Astrocyte (in vitro differentiated cells and primary cell): ENCODE results near the gene PCCA. TPM values are rescaled to one million over a fixed set of nuclear protein-coding genes. Genes with fewer than 3 reads are reported as not detected.

Experiments
- DNase-seq: peaks from one replicate; pipeline ENCODE4 v3.0.0-alpha.2; 2010; ENCODE audit warnings: low read depth
- FAIRE-seq: peaks from 2 replicates; lab custom pipeline; 2011; peaks lifted over from hg19 to GRCh38; lab: Jason Lieb, UNC
- H2AFZ ChIP-seq: 2 replicates; pipeline ENCODE4 v1.6.0; 2012; ENCODE audit warnings: low read depth, low read length, inconsistent platforms
- H3K27ac ChIP-seq: 2 replicates; pipeline ENCODE4 v1.5.1; 2011; ENCODE audit warnings: low read depth, low read length, inconsistent platforms
- H3K27me3 ChIP-seq: 2 replicates; pipeline ENCODE4 v1.6.0; 2011; ENCODE audit warnings: low read length, inconsistent platforms; ENCODE audit not compliant: insufficient read depth
- H3K36me3 ChIP-seq: 2 replicates; pipeline ENCODE4 v1.5.1; 2011; ENCODE audit warnings: low read length, inconsistent platforms; ENCODE audit not compliant: insufficient read depth
- H3K4me1 ChIP-seq: 2 replicates; pipeline ENCODE4 v1.5.1; 2011; ENCODE audit warnings: low read length, inconsistent platforms; ENCODE audit not compliant: insufficient read depth
- H3K4me2 ChIP-seq: 2 replicates; pipeline ENCODE4 v1.6.0; 2012; ENCODE audit warnings: low read length, inconsistent platforms
- H3K4me3 ChIP-seq: 2 replicates; pipeline ENCODE4 v1.5.1; 2011; ENCODE audit warnings: low read depth, mild to moderate bottlenecking, low read length, inconsistent platforms; ENCODE audit not compliant: insufficient read depth
- H3K79me2 ChIP-seq: 2 replicates; pipeline ENCODE4 v1.6.0; 2012; ENCODE audit warnings: mild to moderate bottlenecking, low read length, inconsistent platforms; ENCODE audit not compliant: insufficient read depth
- H3K9ac ChIP-seq: 2 replicates; pipeline ENCODE4 v1.6.0; 2012; ENCODE audit warnings: mild to moderate bottlenecking, low read length, inconsistent platforms
- H3K9me3 ChIP-seq: 2 replicates; pipeline ENCODE4 v1.5.1; 2012; ENCODE audit warnings: low read depth, mild to moderate bottlenecking, low read length, inconsistent platforms; ENCODE audit not compliant: insufficient read depth
- H4K20me1 ChIP-seq: 2 replicates; pipeline ENCODE4 v1.6.0; 2012; ENCODE audit warnings: low read length, inconsistent platforms; ENCODE audit not compliant: insufficient read depth
- H3K27ac Mint-ChIP-seq: one replicate; pipeline ENCODE4 v1.8.0; 2021; ENCODE audit warnings: mild to moderate bottlenecking, mixed read lengths; ENCODE audit not compliant: unreplicated experiment
- H3K27me3 Mint-ChIP-seq: one replicate; pipeline ENCODE4 v1.8.0; 2021; ENCODE audit warnings: low read depth, mixed read lengths; ENCODE audit not compliant: unreplicated experiment
- H3K36me3 Mint-ChIP-seq: one replicate; pipeline ENCODE4 v1.8.0; 2021; ENCODE audit warnings: low read depth, mixed read lengths; ENCODE audit not compliant: unreplicated experiment
- H3K4me1 Mint-ChIP-seq: one replicate; pipeline ENCODE4 v1.8.0; 2021; ENCODE audit warnings: low read depth, mixed read lengths; ENCODE audit not compliant: unreplicated experiment
- H3K4me3 Mint-ChIP-seq: one replicate; pipeline ENCODE4 v1.8.0; 2021; ENCODE audit warnings: mild to moderate bottlenecking, moderate library complexity, mixed read lengths; ENCODE audit not compliant: unreplicated experiment
- H3K9me3 Mint-ChIP-seq: one replicate; pipeline ENCODE4 v1.8.0; 2021; ENCODE audit warnings: mild to moderate bottlenecking, mixed read lengths; ENCODE audit not compliant: unreplicated experiment
- CTCF ChIP-seq: IDR thresholded peaks from 2 replicates; pipeline ENCODE4 v1.5.1; 2011; ENCODE audit warnings: low read depth, mild to moderate bottlenecking, inconsistent platforms, low read length, moderate library complexity; ENCODE audit not compliant: insufficient read depth
- EZH2 ChIP-seq: IDR thresholded peaks from 2 replicates; pipeline ENCODE4 v1.6.1; 2012; ENCODE audit warnings: mild to moderate bottlenecking, low read length, inconsistent platforms; ENCODE audit not compliant: insufficient read depth
- total RNA-seq: library from RNA; stranded (reverse); gene quantifications from 2 replicates; pipeline ENCODE4 v1.2.1, GENCODE V29; 2021

The PCCA gene
- total RNA-seq, 1 donor from 2014 or later = 13.9 TPM

- H3K4me2 ChIP-seq = no peak overlapping the region
- H3K27me3 ChIP-seq = no peaks in the 10 kb centered on the region
- Mint-ChIP-seq H3K27me3 (no peaks in the 10 kb centered on the region), H3K36me3 (peaks cover 4% of the 10 kb centered on the region), H3K4me1 (peaks cover 2% of the 10 kb centered on the region), H3K9me3 (peaks cover 2% of the 10 kb centered on the region), H3K4me3 (no peak overlapping the region), H3K27ac (no peak overlapping the region)
- FAIRE-seq (no peak), DNase-seq (no peak)
- H3K27ac ChIP-seq = no peak overlapping the region
- peaks cover 7% of the 10 kb centered on the region for H4K20me1 ChIP-seq
- H3K4me1 ChIP-seq = no peaks in the 10 kb centered on the region
- no peak overlapping the region for H3K4me3 ChIP-seq
- no peak overlapping the region for H2AFZ ChIP-seq
- no peak for TF ChIP-seq CTCF
- TF ChIP-seq EZH2 = no peak
- no peak overlapping the region for H3K9ac ChIP-seq
- H3K36me3 ChIP-seq = no peaks in the 10 kb centered on the region
- H3K79me2 ChIP-seq = no peaks in the 10 kb centered on the region
- no peaks in the 10 kb centered on the region for H3K9me3 ChIP-seq
Measured at GRCh38 chr13:100197116-100197515, 108.2 kb downstream of the PCCA start.

- Mint-ChIP-seq H3K36me3 (peaks cover 4% of the 10 kb centered on the region), H3K9me3 (peaks cover 2% of the 10 kb centered on the region), H3K4me3 (no peak overlapping the region), H3K27ac (no peak overlapping the region), H3K4me1 (peaks cover 2% of the 10 kb centered on the region), H3K27me3 (no peaks in the 10 kb centered on the region)
- no peaks in the 10 kb centered on the region for H3K79me2 ChIP-seq
- H3K9ac ChIP-seq = no peak overlapping the region
- FAIRE-seq (no peak), DNase-seq (no peak)
- H3K27ac ChIP-seq = no peak overlapping the region
- no peaks in the 10 kb centered on the region for H3K27me3 ChIP-seq
- H3K4me3 ChIP-seq = no peak overlapping the region
- no peak overlapping the region for H2AFZ ChIP-seq
- TF ChIP-seq EZH2 = no peak
- TF ChIP-seq CTCF = no peak
- no peaks in the 10 kb centered on the region for H3K4me1 ChIP-seq
- H3K4me2 ChIP-seq = no peak overlapping the region
- H3K36me3 ChIP-seq = no peaks in the 10 kb centered on the region
- peaks cover under 1% of the 10 kb centered on the region for H4K20me1 ChIP-seq
- H3K9me3 ChIP-seq = no peaks in the 10 kb centered on the region
Measured at GRCh38 chr13:100197591-100198365, 108.9 kb downstream of the PCCA start.

GRCh38 chr13:100203696-100204367, 114.9 kb downstream of the PCCA start:
- Histone ChIP-seq H3K27me3 (no peaks in the 10 kb centered on the region), H3K79me2 (peaks cover 5% of the 10 kb centered on the region), H3K4me2 (peak overlapping the region; percentile 76), H2AFZ (no peak overlapping the region), H3K4me3 (no peak overlapping the region), H3K4me1 (peaks cover 17% of the 10 kb centered on the region), H3K9me3 (no peaks in the 10 kb centered on the region), H3K36me3 (no peaks in the 10 kb centered on the region), H3K27ac (peak overlapping the region; percentile 56), H4K20me1 (no peaks in the 10 kb centered on the region), H3K9ac (peak overlapping the region; percentile 21)
- H3K9me3 Mint-ChIP-seq = peaks cover 2% of the 10 kb centered on the region
- no peak overlapping the region for H3K4me3 Mint-ChIP-seq
- DNase-seq (peak; percentile 86), FAIRE-seq (no peak)
- peaks cover 2% of the 10 kb centered on the region for H3K36me3 Mint-ChIP-seq
- no peak for TF ChIP-seq CTCF
- no peak for TF ChIP-seq EZH2
- peaks cover 16% of the 10 kb centered on the region for H3K4me1 Mint-ChIP-seq
- peak overlapping the region; percentile 82 for H3K27ac Mint-ChIP-seq
- no peaks in the 10 kb centered on the region for H3K27me3 Mint-ChIP-seq
